Measurements from ENCODE around the gene HIVEP2.

HIVEP2 gene

GRCh38 chr6:142934599-142934998, 10.4 kb downstream of the HIVEP2 start:
- Histone ChIP-seq H3K9me3 (ENCODE audit: control insufficient read depth, low read length) (no peaks in the 10 kb centered on the region), H3K4me1 (ENCODE audit: control insufficient read depth, insufficient read depth, low read length, poor library complexity, severe bottlenecking) (peaks cover 3% of the 10 kb centered on the region), H3K4me3 (ENCODE audit: extremely low read depth, insufficient read depth, low read length, poor library complexity, severe bottlenecking) (no peak overlapping the region), H3K27ac (ENCODE audit: low read depth, low read length, severe bottlenecking) (no peak overlapping the region), H3K36me3 (ENCODE audit: control insufficient read depth, insufficient read depth, low read length) (peaks cover 4% of the 10 kb centered on the region)
- 89% methylated on average over 1 of the region's 3 CpGs; no CpG with 5 or more reads in 1 of the 2 experiments for WGBS, 2 experiments (ENCODE audit: insufficient coverage in 2 of 2)

DNA sequence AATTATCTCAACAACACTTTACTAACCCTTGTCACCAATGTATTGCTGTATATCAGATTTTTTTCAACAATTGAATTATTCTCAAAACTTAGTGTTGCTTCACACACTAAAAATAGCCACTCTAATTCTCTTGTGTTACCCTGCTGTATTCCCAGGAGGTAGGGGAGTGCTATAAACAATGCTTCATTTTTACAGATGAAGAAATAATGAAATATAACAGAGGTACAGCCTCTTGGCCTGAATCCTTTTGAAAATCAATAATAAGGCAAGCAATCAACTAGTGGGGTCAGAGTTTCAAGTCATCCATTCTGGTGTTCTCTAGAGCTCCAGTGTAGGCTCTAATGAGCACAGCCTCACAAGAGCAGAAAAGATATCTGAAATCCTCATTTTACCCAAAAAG, 10.9 kb downstream of the HIVEP2 start:
- H3K36me3 ChIP-seq (ENCODE audit: control insufficient read depth, insufficient read depth, low read length), result peaks cover 4% of the 10 kb centered on the region
- H3K4me3 ChIP-seq (ENCODE audit: extremely low read depth, insufficient read depth, low read length, poor library complexity, severe bottlenecking), result no peak overlapping the region
- H3K9me3 ChIP-seq (ENCODE audit: control insufficient read depth, low read length), result no peaks in the 10 kb centered on the region
- no peaks in the 10 kb centered on the region for H3K4me1 ChIP-seq (ENCODE audit: control insufficient read depth, insufficient read depth, low read length, poor library complexity, severe bottlenecking)
- H3K27ac ChIP-seq (ENCODE audit: low read depth, low read length, severe bottlenecking), result no peak overlapping the region

DNA sequence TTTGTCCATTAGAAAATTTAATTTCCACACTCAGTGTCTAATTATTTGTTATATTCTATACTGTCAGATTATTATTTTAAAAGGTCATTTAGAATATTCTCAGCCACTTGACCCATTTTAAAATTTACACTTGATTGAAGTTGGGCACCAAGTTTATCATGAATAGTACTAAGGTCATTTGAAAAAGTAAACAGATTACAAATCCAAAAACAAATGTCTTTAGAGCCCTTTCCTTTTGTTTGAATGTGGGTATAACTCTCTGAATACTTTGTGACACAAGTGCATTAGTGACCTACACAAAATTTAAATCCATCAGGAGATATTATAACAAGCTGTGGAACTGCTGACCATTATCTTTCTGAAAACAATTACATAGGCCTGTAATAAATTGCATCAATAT, 11.3 kb downstream of the HIVEP2 start:
- Histone ChIP-seq H3K36me3 (ENCODE audit: control insufficient read depth, insufficient read depth, low read length) (peaks cover 4% of the 10 kb centered on the region), H3K9me3 (ENCODE audit: control insufficient read depth, low read length) (no peaks in the 10 kb centered on the region), H3K4me3 (ENCODE audit: extremely low read depth, insufficient read depth, low read length, poor library complexity, severe bottlenecking) (no peak overlapping the region), H3K27ac (ENCODE audit: low read depth, low read length, severe bottlenecking) (no peak overlapping the region), H3K4me1 (ENCODE audit: control insufficient read depth, insufficient read depth, low read length, poor library complexity, severe bottlenecking) (no peaks in the 10 kb centered on the region)

GRCh38 chr6:142932889-142933288, 12.1 kb downstream of the HIVEP2 start:
- 86% methylated on average over 1 of the region's 2 CpGs for WGBS, 2 experiments (ENCODE audit: insufficient coverage in 2 of 2)
- Histone ChIP-seq H3K4me1 (ENCODE audit: control insufficient read depth, insufficient read depth, low read length, poor library complexity, severe bottlenecking) (no peaks in the 10 kb centered on the region), H3K36me3 (ENCODE audit: control insufficient read depth, insufficient read depth, low read length) (peaks cover 4% of the 10 kb centered on the region), H3K9me3 (ENCODE audit: control insufficient read depth, low read length) (no peaks in the 10 kb centered on the region), H3K27ac (ENCODE audit: low read depth, low read length, severe bottlenecking) (no peak overlapping the region), H3K4me3 (ENCODE audit: extremely low read depth, insufficient read depth, low read length, poor library complexity, severe bottlenecking) (no peak overlapping the region)

GRCh38 chr6:142929751-142930358, 15.1 kb downstream of the HIVEP2 start:
- Histone ChIP-seq H3K9me3 (ENCODE audit: control insufficient read depth, low read length) (no peaks in the 10 kb centered on the region), H3K27ac (ENCODE audit: low read depth, low read length, severe bottlenecking) (no peak overlapping the region), H3K4me3 (ENCODE audit: extremely low read depth, insufficient read depth, low read length, poor library complexity, severe bottlenecking) (no peak overlapping the region), H3K4me1 (ENCODE audit: control insufficient read depth, insufficient read depth, low read length, poor library complexity, severe bottlenecking) (no peaks in the 10 kb centered on the region), H3K36me3 (ENCODE audit: control insufficient read depth, insufficient read depth, low read length) (no peaks in the 10 kb centered on the region)
- no CpG with 5 or more reads among the region's 1 CpG for WGBS, 2 experiments (ENCODE audit: insufficient coverage in 2 of 2)

- Histone ChIP-seq H3K27ac (ENCODE audit: low read depth, low read length, severe bottlenecking) (no peak overlapping the region), H3K9me3 (ENCODE audit: control insufficient read depth, low read length) (no peaks in the 10 kb centered on the region), H3K4me3 (ENCODE audit: extremely low read depth, insufficient read depth, low read length, poor library complexity, severe bottlenecking) (no peak overlapping the region), H3K4me1 (ENCODE audit: control insufficient read depth, insufficient read depth, low read length, poor library complexity, severe bottlenecking) (no peaks in the 10 kb centered on the region), H3K36me3 (ENCODE audit: control insufficient read depth, insufficient read depth, low read length) (no peaks in the 10 kb centered on the region)
- 60% methylated on average over 1 of the region's 5 CpGs; no CpG with 5 or more reads in 1 of the 2 experiments for WGBS, 2 experiments (ENCODE audit: insufficient coverage in 2 of 2)
Measured at GRCh38 chr6:142927904-142928303, 17.1 kb downstream of the HIVEP2 start.

DNA sequence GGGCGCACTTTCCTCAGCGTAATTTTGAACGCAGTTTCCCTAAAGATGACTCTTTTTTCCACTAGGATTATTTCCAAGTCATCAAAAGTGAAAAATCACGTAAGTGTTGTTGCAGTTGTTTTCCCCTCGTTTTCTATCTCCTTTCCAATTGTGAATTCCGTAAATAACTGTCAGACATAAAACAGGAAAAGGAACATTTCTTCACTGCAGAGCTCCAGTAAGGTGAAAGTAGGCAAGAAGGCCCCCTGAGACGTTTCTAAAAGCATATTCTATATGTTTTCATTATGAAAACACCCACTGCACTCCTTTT, 17.8 kb downstream of the HIVEP2 start:
- no peaks in the 10 kb centered on the region for H3K4me1 ChIP-seq (ENCODE audit: control insufficient read depth, insufficient read depth, low read length, poor library complexity, severe bottlenecking)
- no peaks in the 10 kb centered on the region for H3K9me3 ChIP-seq (ENCODE audit: control insufficient read depth, low read length)
- H3K4me3 ChIP-seq (ENCODE audit: extremely low read depth, insufficient read depth, low read length, poor library complexity, severe bottlenecking), result peak overlapping the region; percentile 37
- 0 to 3% methylated on average over 1 to 7 of the region's 7 CpGs for WGBS, 2 experiments (ENCODE audit: insufficient coverage in 2 of 2)
- H3K36me3 ChIP-seq (ENCODE audit: control insufficient read depth, insufficient read depth, low read length), result no peaks in the 10 kb centered on the region
- H3K27ac ChIP-seq (ENCODE audit: low read depth, low read length, severe bottlenecking), result peak overlapping the region; percentile 75

GRCh38 chr6:142926494-142927270, 18.3 kb downstream of the HIVEP2 start:
- no peaks in the 10 kb centered on the region for H3K4me1 ChIP-seq (ENCODE audit: control insufficient read depth, insufficient read depth, low read length, poor library complexity, severe bottlenecking)
- peak overlapping the region; percentile 37 for H3K4me3 ChIP-seq (ENCODE audit: extremely low read depth, insufficient read depth, low read length, poor library complexity, severe bottlenecking)
- 1 to 3% methylated on average over 64 of the region's 75 CpGs for WGBS, 2 experiments (ENCODE audit: insufficient coverage in 2 of 2)
- no peaks in the 10 kb centered on the region for H3K9me3 ChIP-seq (ENCODE audit: control insufficient read depth, low read length)
- no peaks in the 10 kb centered on the region for H3K36me3 ChIP-seq (ENCODE audit: control insufficient read depth, insufficient read depth, low read length)
- peak overlapping the region; percentile 80 for H3K27ac ChIP-seq (ENCODE audit: low read depth, low read length, severe bottlenecking)

GRCh38 chr6:142926177-142926493, 18.8 kb downstream of the HIVEP2 start:
- peak overlapping the region; percentile 37 for H3K4me3 ChIP-seq (ENCODE audit: extremely low read depth, insufficient read depth, low read length, poor library complexity, severe bottlenecking)
- no peaks in the 10 kb centered on the region for H3K9me3 ChIP-seq (ENCODE audit: control insufficient read depth, low read length)
- no peaks in the 10 kb centered on the region for H3K36me3 ChIP-seq (ENCODE audit: control insufficient read depth, insufficient read depth, low read length)
- H3K4me1 ChIP-seq (ENCODE audit: control insufficient read depth, insufficient read depth, low read length, poor library complexity, severe bottlenecking), result no peaks in the 10 kb centered on the region
- no CpG with 5 or more reads among the region's 2 CpGs for WGBS, 2 experiments (ENCODE audit: insufficient coverage in 2 of 2)
- H3K27ac ChIP-seq (ENCODE audit: low read depth, low read length, severe bottlenecking), result peak overlapping the region; percentile 80

DNA sequence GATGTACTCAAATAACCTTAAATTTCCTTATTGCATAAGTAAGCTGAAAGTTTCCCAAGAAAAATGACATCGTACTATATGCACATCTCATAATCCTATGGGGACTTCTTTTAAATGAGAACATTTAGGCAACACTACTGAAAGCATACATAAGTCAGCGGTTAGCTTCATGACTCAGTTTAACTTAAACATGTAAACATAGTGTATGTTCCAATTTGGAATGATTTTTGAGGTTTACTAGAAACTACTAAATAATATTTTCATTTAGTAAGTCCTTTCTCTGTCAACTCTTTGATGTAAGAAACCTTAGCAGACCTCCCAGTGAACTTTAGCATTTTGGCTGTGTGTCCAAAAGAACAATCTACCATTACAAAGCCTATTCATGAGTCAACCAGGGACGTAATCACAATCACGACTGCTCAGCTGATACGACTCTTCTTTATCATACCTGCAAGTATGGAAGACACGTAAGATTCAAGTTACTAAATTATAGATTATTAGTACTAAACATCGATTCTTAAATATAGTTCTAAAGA, 19.3 kb downstream of the HIVEP2 start:
- H3K4me1 ChIP-seq (ENCODE audit: control insufficient read depth, insufficient read depth, low read length, poor library complexity, severe bottlenecking), result no peaks in the 10 kb centered on the region
- H3K9me3 ChIP-seq (ENCODE audit: control insufficient read depth, low read length), result no peaks in the 10 kb centered on the region
- no peak overlapping the region for H3K4me3 ChIP-seq (ENCODE audit: extremely low read depth, insufficient read depth, low read length, poor library complexity, severe bottlenecking)
- H3K36me3 ChIP-seq (ENCODE audit: control insufficient read depth, insufficient read depth, low read length), result no peaks in the 10 kb centered on the region
- WGBS, 2 experiments (ENCODE audit: insufficient coverage in 2 of 2), result 96% methylated on average over 4 of the region's 7 CpGs; no CpG with 5 or more reads in 1 of the 2 experiments
- no peak overlapping the region for H3K27ac ChIP-seq (ENCODE audit: low read depth, low read length, severe bottlenecking)

DNA sequence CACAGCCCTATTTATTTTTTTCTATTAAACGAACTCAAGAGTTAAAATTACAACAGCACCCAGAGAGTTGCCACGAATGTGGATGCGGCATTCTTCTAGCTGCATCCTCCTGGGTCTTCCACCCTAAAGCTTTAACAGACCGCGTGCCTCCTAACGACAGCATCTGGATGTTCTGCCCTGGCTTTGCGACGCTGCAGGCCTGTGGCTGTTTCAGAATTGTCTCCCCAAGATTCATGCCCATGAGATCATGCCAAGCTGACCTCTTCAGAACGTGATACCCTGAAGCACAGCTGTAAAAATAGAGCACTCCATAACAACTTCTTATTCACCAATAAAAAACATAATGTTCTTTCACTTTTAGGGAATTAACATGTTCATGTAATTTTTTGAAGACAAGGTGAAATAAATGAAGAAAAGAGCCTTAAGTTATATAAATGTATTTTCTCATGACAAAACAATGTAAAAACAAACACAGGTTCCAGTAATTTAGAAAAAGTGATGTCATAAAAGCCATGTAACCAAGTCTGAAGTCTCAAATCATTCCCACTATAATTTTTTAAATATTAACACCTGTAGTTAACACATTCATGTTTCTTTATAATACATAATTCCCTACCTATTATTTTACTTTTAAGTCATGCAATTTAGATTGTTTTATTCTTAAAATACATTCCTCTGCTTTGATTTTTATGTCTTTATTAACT, 26.5 kb downstream of the HIVEP2 start:
- Histone ChIP-seq H3K4me3 (ENCODE audit: extremely low read depth, insufficient read depth, low read length, poor library complexity, severe bottlenecking) (no peak overlapping the region), H3K36me3 (ENCODE audit: control insufficient read depth, insufficient read depth, low read length) (peaks cover under 1% of the 10 kb centered on the region), H3K27ac (ENCODE audit: low read depth, low read length, severe bottlenecking) (no peak overlapping the region), H3K4me1 (ENCODE audit: control insufficient read depth, insufficient read depth, low read length, poor library complexity, severe bottlenecking) (no peaks in the 10 kb centered on the region), H3K9me3 (ENCODE audit: control insufficient read depth, low read length) (no peaks in the 10 kb centered on the region)
- WGBS, 2 experiments (ENCODE audit: insufficient coverage in 2 of 2), result 95 to 98% methylated on average over 8 to 9 of the region's 9 CpGs

All from mesodermal cell (in vitro differentiated cells).